GM12878 (cell line): ENCODE measurements around the gene DIS3L2. TPM values are rescaled to one million over a fixed set of nuclear protein-coding genes. Genes with fewer than 3 reads are reported as not detected.

Experiments used
- ATF2 ChIP-seq: IDR thresholded peaks from 2 replicates; pipeline ENCODE4 v1.6.1; 2012; ENCODE audit warnings: low read length, inconsistent platforms
- GATAD2B ChIP-seq: fragments of 450-650 bp; conservative IDR thresholded peaks from 2 replicates; pipeline ENCODE4 v1.6.1; 2017; ENCODE audit warnings: low read depth, mild to moderate bottlenecking, moderate library complexity
- MYC ChIP-seq: IDR thresholded peaks from 2 replicates; pipeline ENCODE4 v1.6.1; 2011; ENCODE audit warnings: mild to moderate bottlenecking, low read length, moderate library complexity, inconsistent platforms; ENCODE audit not compliant: insufficient read depth, insufficient replicate concordance, insufficient read length, severe bottlenecking
- PAX5 ChIP-seq: IDR thresholded peaks from 2 replicates; pipeline ENCODE4 v1.6.1; 2011; ENCODE audit warnings: low read depth, low read length, borderline replicate concordance
- REST ChIP-seq: IDR thresholded peaks from 2 replicates; pipeline ENCODE4 v1.6.1; 2012; ENCODE audit warnings: mild to moderate bottlenecking, low read depth, low read length
- ZNF592 ChIP-seq: fragments of 450-650 bp; IDR thresholded peaks from 2 replicates; pipeline ENCODE4 v1.6.1; 2017; ENCODE audit warnings: mild to moderate bottlenecking, moderate library complexity
- polyA plus RNA-seq, 11 experiments: library from polyadenylated mRNA; depleted of rRNA in 4 of 11; unstranded in 6 of 11; stranded (reverse) in 5 of 11; fragments of >200 nt; fragmentation: Nextera tagmentation in 4 of 11; fragmentation: Illumina TruSeq in 1 of 11; extraction: Ambion mirVana in 4 of 11; extraction: Trizol in 1 of 11; gene quantifications; 1 replicate in 1 of 11; 2 replicates in 10 of 11; pipeline versions ENCODE4 v1.2.1 to v1.2.3, GENCODE V29; 2011 to 2016; ENCODE audit warnings: inconsistent platforms in 2 of 11, missing spikeins in 2 of 11, low read depth in 1 of 11
- total RNA-seq, 4 experiments: library from RNA; depleted of rRNA in 3 of 4; stranded (reverse); fragments of >200 nt in 3 of 4; fragmentation: Illumina TruSeq in 1 of 4; extraction: Trizol in 1 of 4; gene quantifications; 2 replicates each; pipeline versions ENCODE4 v1.2.1 to v1.2.3, GENCODE V29; 2013 to 2021

Gene DIS3L2
- total and polyA plus RNA-seq, 10 of the 15 experiments (the other 5 are each of a cell fraction or from before 2014, with no cell fraction given), result 3.5 to 27.1 (median 16.0) TPM

- TF ChIP-seq PAX5, result no peak
- no peak for TF ChIP-seq ATF2
- TF ChIP-seq ZNF592, result no peak
- TF ChIP-seq REST, result no peak
- no peak for TF ChIP-seq GATAD2B
- TF ChIP-seq MYC, result no peak
These were observed 112.2 kb downstream of the DIS3L2 start (continued) for GRCh38 chr2:232073699-232074098.
